Measurements from ENCODE around the gene TIMP3.

TIMP3 gene

DNA sequence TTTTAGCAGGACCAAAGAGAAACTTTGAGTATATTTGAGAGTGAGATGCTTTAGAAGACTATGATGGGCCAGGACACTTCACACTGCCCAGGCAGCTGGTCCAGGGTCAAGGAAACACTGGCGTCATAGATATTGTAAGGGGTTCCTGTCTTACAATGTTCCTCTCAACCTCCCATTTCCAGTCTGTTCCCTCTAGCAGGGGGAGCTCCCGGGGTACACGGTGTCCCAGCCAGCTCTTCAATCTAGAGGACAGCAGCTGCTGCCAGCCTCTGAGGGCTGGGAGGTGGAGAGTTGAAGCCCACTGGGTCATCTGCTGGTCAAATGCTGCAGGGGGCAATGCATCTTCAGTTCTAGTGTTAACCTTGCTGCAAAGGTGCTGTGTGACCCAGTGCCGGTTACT is 40.7 kb upstream of the TIMP3 start:
- H3K27ac ChIP-seq (ENCODE audit: extremely low read depth, low read depth, low read length) = no peak overlapping the region

More for the DNA sequence above, 40.7 kb upstream of the TIMP3 start:
- POLR2A ChIA-PET = no interaction called here
- Histone ChIP-seq H3K4me1 (ENCODE audit: control insufficient read depth, insufficient read depth, low read length) (no peaks in the 10 kb centered on the region), H3K9me3 (ENCODE audit: control insufficient read depth, insufficient read depth, low read depth, low read length) (no peaks in the 10 kb centered on the region), H3K36me3 (ENCODE audit: control insufficient read depth in 2 of 2, insufficient read depth in 1 of 2, low read length in 2 of 2) (no peaks in the 10 kb centered on the region), H3K4me3 (ENCODE audit: low read depth, low read length) (no peak overlapping the region)
- CTCF ChIA-PET = interaction anchor here (0.8 kb wide), 1 partner anchor 101 kb away, joined by 4 read pairs; no protein-coding TSS in a partner anchor
- no peak for TF ChIP-seq ZNF239 (tag by site-specific recombination; IDR thresholded peaks at IDR 0.05)
- no peak for TF ChIP-seq MEIS1 (CRISPR knock-in tag; IDR thresholded peaks at IDR 0.05; ENCODE audit: borderline replicate concordance)
- no peak for TF ChIP-seq ZNF555 (tag by site-specific recombination; conservative IDR thresholded peaks at IDR 0.05)
- TF ChIP-seq, protein P1, sequence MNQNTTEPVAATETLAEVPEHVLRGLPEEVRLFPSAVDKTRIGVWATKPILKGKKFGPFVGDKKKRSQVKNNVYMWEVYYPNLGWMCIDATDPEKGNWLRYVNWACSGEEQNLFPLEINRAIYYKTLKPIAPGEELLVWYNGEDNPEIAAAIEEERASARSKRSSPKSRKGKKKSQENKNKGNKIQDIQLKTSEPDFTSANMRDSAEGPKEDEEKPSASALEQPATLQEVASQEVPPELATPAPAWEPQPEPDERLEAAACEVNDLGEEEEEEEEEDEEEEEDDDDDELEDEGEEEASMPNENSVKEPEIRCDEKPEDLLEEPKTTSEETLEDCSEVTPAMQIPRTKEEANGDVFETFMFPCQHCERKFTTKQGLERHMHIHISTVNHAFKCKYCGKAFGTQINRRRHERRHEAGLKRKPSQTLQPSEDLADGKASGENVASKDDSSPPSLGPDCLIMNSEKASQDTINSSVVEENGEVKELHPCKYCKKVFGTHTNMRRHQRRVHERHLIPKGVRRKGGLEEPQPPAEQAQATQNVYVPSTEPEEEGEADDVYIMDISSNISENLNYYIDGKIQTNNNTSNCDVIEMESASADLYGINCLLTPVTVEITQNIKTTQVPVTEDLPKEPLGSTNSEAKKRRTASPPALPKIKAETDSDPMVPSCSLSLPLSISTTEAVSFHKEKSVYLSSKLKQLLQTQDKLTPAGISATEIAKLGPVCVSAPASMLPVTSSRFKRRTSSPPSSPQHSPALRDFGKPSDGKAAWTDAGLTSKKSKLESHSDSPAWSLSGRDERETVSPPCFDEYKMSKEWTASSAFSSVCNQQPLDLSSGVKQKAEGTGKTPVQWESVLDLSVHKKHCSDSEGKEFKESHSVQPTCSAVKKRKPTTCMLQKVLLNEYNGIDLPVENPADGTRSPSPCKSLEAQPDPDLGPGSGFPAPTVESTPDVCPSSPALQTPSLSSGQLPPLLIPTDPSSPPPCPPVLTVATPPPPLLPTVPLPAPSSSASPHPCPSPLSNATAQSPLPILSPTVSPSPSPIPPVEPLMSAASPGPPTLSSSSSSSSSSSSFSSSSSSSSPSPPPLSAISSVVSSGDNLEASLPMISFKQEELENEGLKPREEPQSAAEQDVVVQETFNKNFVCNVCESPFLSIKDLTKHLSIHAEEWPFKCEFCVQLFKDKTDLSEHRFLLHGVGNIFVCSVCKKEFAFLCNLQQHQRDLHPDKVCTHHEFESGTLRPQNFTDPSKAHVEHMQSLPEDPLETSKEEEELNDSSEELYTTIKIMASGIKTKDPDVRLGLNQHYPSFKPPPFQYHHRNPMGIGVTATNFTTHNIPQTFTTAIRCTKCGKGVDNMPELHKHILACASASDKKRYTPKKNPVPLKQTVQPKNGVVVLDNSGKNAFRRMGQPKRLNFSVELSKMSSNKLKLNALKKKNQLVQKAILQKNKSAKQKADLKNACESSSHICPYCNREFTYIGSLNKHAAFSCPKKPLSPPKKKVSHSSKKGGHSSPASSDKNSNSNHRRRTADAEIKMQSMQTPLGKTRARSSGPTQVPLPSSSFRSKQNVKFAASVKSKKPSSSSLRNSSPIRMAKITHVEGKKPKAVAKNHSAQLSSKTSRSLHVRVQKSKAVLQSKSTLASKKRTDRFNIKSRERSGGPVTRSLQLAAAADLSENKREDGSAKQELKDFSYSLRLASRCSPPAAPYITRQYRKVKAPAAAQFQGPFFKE (tag by site-specific recombination; IDR thresholded peaks at IDR 0.05; ENCODE audit: borderline replicate concordance) = no peak
- TF ChIP-seq, protein P2, sequence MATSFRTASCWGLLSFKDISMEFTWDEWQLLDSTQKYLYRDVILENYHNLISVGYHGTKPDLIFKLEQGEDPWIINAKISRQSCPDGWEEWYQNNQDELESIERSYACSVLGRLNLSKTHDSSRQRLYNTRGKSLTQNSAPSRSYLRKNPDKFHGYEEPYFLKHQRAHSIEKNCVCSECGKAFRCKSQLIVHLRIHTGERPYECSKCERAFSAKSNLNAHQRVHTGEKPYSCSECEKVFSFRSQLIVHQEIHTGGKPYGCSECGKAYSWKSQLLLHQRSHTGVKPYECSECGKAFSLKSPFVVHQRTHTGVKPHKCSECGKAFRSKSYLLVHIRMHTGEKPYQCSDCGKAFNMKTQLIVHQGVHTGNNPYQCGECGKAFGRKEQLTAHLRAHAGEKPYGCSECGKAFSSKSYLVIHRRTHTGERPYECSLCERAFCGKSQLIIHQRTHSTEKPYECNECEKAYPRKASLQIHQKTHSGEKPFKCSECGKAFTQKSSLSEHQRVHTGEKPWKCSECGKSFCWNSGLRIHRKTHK (tag by site-specific recombination; IDR thresholded peaks at IDR 0.05) = no peak
- no peak for TF ChIP-seq OSR2 (tag by site-specific recombination; IDR thresholded peaks at IDR 0.05)
- no peak for TF ChIP-seq ZNF24 (tag by site-specific recombination; IDR thresholded peaks at IDR 0.05)
- no peak for TF ChIP-seq ZNF433 (tag by site-specific recombination; IDR thresholded peaks at IDR 0.05; ENCODE audit: low read depth)
- TF ChIP-seq ZBTB1 (tag by site-specific recombination; IDR thresholded peaks at IDR 0.05) = no peak
- TF ChIP-seq, protein P3, sequence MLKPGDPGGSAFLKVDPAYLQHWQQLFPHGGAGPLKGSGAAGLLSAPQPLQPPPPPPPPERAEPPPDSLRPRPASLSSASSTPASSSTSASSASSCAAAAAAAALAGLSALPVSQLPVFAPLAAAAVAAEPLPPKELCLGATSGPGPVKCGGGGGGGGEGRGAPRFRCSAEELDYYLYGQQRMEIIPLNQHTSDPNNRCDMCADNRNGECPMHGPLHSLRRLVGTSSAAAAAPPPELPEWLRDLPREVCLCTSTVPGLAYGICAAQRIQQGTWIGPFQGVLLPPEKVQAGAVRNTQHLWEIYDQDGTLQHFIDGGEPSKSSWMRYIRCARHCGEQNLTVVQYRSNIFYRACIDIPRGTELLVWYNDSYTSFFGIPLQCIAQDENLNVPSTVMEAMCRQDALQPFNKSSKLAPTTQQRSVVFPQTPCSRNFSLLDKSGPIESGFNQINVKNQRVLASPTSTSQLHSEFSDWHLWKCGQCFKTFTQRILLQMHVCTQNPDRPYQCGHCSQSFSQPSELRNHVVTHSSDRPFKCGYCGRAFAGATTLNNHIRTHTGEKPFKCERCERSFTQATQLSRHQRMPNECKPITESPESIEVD (tag by site-specific recombination; IDR thresholded peaks at IDR 0.05) = no peak
- TF ChIP-seq ZNF138 (tag by site-specific recombination; IDR thresholded peaks at IDR 0.05; ENCODE audit: borderline replicate concordance) = no peak
- TF ChIP-seq IKZF3 (tag by site-specific recombination; IDR thresholded peaks at IDR 0.05) = no peak
- TF ChIP-seq ZNF521 (tag by site-specific recombination; IDR thresholded peaks at IDR 0.05) = no peak
- TF ChIP-seq, protein P4, sequence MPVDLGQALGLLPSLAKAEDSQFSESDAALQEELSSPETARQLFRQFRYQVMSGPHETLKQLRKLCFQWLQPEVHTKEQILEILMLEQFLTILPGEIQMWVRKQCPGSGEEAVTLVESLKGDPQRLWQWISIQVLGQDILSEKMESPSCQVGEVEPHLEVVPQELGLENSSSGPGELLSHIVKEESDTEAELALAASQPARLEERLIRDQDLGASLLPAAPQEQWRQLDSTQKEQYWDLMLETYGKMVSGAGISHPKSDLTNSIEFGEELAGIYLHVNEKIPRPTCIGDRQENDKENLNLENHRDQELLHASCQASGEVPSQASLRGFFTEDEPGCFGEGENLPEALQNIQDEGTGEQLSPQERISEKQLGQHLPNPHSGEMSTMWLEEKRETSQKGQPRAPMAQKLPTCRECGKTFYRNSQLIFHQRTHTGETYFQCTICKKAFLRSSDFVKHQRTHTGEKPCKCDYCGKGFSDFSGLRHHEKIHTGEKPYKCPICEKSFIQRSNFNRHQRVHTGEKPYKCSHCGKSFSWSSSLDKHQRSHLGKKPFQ (tag by site-specific recombination; IDR thresholded peaks at IDR 0.05) = no peak
- no peak for TF ChIP-seq ZNF169 (tag by site-specific recombination; IDR thresholded peaks at IDR 0.05)
- no peak for TF ChIP-seq ZNF670 (tag by site-specific recombination; IDR thresholded peaks at IDR 0.05; ENCODE audit: low read depth)
- TF ChIP-seq ZNF514 (tag by site-specific recombination; IDR thresholded peaks at IDR 0.05) = no peak

All from HEK293 (cell line).